ENCODE measurements around the gene CFAP46.

The CFAP46 gene

DNA sequence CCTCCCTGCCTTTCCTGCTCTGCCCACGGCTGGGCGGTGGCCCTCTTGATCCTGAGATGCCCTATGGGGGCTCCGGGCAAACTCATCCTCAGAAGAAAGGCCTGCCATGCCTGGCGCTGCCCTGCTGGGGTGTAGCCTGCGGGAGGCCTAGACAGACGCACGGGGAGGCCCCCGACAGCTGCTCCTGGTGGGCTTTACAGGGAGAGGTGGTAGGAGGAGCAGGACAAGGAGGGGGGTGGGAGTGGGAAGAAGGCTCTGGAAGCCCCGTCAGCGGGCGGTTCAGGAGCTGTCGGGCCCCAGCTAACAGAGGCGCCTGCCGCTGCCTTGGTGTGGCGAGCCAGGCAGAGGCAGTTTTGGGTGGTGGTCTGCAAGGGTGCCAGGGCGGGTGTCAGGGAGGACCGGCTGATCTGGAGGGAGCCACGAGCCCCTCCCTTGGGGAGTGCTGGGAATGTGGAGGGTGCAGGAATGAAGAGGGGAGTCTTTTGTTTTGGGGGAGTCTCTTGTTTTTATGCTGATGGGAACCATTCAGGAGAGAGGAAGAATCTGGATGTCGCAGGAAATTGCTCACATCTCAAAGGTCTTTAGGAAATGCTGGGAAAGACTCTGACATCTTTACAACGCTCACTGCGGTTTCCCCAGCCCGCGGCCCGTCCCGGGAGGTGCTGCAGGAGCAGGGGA, 63.5 kb downstream of the CFAP46 start:
- no peak for DNase-seq

DNA sequence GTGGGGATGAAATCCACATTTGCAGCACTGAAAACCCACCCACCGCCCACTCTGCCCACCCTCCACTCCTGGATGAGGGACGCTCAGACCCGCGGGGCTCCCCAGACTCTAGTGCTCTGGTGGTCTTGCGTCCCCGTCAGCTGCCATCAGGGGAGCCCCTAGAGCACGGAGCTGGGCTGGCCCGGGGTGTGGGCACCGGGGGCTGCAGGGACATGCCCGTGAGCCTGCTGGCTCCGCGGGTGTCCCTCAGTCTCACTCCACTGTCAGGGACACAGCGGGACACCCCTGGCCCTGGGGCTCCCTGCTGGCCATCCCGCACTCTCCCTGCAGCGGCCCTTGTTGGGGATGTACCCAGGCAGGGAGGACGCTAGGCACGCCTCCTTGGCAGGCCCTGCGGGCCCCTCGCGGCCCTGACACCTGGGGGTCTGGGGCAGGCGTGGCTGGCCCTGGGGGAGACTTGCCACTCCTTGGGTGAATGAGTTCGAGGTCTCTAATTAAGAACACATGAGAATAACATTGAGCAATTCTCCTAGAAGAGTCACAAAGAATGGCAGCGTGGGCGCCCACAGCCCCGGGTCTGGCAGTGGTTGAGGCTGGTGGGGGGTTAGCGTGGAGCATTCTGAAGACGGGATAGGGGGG, 64.2 kb downstream of the CFAP46 start:
- no peak for DNase-seq

DNA sequence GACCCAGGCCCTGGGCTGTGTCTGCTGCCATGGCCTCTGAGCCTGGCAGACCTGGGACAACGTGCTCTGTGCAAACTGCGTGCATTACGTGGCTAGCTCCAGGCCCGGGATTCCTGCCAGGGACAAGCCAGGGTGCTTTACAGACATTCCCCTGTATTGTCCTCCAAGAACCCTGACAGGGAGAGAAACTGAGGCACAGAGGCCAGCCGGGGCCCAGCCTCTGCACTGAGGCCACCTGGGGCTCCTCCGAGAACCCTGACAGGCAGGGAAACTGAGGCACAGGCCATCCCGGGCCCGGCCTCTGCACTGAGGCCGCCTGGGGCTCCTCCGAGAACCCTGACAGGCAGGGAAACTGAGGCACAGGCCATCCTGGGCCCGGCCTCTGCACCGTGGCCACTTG, 64.9 kb downstream of the CFAP46 start:
- DNase-seq: no peak

- DNase-seq: no peak
Measured at GRCh38 chr10:132876993-132877431, 65.4 kb downstream of the CFAP46 start.

GRCh38 chr10:132876131-132876860, 66.1 kb downstream of the CFAP46 start:
- DNase-seq: no peak

DNA sequence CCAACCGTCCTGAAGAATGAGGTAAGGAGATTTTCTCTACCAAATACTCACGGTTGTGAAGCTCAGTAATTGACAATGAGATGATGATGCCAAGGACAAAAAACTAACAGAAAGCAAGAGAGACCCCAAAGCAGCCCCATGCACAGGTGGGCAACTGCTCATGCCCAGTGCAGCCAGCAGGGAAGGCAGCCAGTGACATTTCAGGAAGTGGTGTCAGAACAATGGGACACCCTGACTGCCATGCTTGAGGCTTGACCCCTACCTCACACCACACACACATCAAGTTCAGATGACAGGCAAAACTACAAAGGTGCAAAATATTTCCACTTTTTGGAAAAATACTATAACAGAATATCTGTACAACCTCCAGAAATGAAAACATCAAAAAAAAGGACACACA, 66.9 kb downstream of the CFAP46 start:
- DNase-seq: no peak

DNA sequence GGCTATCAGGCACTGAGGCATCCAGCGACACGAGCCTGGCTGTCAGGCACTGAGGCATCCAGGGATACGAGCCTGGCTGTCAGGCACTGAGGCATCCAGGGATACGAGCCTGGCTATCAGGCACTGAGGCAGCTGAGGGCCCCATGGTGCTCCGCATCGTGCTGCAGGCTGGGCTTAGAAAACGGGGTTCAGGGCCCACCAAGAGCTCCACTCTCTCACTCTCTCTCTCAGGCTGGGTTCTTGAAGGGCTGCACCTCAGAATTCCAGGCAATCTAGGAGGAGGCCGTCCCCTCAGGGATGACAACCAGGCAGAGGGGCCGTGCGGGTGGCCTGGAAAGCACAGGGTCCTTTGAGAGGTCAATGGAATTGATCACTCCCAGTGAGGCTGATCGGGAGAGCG, 69.0 kb downstream of the CFAP46 start:
- DNase-seq: no peak

DNA sequence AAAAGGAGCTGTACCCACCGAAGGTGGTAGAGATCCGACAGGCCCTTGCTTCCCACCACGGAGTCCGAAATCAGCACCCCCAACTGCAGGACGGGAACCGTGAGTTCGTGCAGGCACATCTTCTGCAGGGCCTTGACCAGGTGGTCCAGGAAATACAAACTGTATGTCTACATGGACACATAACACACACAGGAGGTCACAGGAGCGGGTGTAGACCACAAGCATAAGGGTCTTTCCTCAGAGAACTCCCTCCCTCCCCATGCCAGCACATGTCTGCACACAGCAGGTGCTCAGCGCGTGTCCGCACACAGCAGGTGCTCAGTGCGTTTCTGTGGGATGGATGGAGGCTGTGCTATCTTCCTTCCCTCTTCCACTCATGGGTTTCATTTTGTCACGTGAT, 69.7 kb downstream of the CFAP46 start:
- no peak for DNase-seq

GRCh38 chr10:132870426-132870825, 71.9 kb downstream of the CFAP46 start:
- DNase-seq: no peak

- DNase-seq: no peak
Measured at GRCh38 chr10:132869621-132870020, 72.7 kb downstream of the CFAP46 start.

GRCh38 chr10:132868995-132869394, 73.4 kb downstream of the CFAP46 start:
- no peak for DNase-seq

DNA sequence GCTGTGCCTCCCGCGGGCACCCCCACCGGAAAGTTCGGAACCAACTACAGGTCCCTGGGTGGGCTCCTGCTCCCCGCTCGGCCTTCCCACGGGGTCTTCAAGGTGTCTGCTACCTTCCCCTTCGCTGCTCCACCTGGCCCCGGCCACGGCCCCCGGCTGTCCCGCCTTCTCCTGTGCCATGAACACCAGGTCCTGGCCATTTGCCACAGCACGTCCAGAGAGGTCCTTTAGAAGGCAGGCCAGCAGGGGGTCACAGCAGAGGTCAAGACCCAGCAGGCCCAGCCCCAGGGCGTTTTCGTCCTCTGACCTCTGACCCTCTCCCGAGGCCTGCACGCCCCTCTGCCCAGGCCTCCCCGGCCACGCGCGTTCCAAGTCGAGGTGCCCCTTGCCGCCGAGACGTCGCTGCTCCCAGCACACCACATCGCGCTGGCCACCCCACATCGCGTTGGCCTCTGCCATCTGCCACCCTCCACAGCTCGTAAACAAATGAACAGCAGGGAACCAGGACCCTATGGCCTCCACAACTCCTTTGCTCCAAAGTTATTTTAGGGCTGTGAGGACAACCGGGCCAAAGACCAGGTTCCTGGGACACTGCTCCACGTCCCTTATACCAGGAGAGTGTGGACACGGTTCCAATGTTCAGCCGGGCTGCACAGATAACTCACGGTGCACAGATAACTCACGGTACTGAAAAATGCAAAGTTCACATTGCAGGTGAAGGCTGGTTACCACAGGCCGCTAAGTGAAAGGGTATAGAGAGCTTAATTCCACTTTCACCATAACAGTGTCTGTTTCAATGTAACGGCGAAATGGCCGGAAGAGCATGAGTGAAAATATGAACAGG, 74.3 kb downstream of the CFAP46 start:
- DNase-seq: no peak

DNA sequence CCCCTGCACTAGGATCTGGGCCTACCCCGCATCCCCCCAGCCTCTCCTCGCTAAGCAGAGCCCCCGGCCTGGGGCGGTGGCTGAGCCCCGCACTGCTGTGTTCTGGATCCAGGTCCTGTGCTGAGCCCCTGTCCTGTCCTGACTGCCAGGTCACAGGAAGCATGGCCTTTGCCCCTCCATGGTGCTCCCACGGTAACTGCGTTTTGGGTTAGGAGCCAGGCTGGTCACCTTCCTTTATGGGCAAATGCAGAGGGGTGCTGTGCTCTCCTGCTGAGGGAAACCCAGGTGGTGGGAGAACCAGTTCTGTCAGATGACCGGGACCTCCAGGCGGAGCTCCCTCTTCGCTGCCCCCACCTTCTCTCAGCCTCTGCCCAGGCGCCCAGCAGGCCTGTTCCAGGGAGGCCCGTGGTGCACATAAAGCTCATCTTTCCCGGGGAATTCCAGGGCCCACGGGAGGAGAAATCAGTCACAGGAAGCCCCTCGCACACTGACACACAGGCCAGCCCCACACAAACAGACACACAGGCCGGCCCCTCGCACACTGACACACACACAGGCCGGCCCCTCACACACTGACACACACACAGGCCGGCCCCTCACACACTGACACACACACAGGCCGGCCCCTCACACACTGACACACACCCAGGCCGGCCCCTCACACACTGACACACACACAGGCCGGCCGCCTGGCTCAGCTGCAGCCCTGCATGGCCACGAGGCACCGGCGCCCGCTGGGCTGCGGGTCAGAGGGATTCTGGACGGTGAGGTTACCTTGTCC, 75.6 kb downstream of the CFAP46 start:
- DNase-seq: no peak

DNA sequence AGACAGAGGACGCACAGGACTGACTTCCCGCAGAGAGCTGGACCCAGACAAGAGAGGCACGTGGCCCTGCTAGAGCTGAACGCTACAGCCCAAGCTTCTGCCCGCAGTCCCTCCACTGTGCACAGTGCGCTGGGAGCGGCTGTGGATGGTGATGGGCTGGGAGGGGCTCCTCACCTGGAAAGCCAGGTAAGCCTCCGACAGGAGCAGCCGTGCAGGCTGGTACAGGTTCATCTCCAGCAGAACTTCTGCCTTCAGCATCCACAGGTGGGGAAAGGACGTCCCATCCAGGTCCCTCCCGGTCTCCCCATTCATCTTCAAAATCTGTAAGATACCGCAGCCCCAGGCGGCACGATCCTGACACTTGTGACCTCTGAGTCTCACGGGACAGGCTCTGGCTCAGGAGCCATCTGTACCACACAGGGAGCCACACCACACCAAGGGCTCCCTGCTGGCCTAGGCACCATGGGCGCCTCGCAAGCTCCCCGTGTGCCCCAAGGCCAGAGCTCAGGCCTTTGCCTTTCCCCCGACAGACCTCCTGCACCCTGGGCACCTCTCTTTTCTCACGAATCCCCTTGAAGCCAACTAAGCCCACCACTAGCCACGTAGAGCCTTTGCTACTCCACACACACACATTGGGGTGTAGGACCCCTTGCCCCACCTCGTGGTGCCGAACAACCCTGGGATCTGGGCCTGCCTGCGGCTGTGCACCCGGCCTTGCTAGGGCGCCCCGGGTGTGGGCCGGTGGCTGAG, 76.3 kb downstream of the CFAP46 start:
- no peak for DNase-seq

GRCh38 chr10:132865171-132865631, 77.2 kb downstream of the CFAP46 start:
- DNase-seq: no peak

- no peak for DNase-seq
Measured at GRCh38 chr10:132862485-132863420, 79.6 kb downstream of the CFAP46 start.

GRCh38 chr10:132861884-132862461, 80.4 kb downstream of the CFAP46 start:
- DNase-seq: no peak

DNA sequence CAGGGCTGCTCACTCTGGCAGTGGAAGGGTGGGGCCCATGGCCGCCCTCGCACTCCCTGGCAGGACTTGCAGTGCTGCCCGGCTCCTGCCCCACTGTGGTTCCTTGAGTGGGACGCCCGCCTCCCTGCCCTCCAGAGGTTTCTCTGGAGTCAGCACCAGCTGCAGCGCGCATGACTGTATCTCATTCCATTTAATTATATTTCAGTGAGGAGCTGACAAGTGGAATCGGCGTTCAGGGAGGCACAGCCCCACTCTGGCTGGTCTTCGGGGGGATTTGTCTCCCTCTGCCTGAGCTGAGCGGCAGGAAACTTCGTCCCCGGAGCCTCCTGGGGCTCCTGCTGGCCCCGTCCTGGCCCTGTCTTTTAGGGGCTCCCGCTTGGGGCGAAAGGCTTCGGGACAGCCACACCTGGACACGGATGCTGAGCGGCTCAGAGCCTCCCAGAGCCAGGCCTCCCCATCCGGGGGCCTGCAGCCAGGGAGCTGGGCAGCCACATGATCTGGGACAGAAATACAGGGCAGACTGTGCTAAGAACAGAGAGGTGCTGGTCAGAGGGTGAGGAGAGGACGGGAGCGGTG, 81.2 kb downstream of the CFAP46 start:
- DNase-seq: no peak

DNA sequence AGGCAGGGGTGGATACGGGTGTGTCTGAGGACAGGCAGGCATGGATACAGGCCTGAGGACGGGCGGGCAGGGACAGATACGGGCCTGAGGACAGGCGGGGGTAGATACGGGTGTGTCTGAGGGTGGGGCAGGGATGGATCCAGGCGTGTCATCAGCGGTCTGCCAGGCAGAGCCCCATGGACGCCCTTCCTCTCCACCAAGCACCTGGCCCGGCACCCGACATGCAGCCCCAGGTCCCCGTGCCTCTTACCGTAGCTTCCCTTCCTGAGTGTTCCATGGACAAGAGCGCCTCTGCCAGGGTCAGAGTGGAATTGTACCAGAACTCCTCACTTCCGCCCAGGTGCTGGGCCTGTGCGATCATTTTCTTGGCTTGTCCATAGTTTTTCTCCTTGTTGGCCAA, 81.8 kb downstream of the CFAP46 start:
- DNase-seq: no peak
